Osteoblast (primary cell): ENCODE measurements around the gene HDAC9. TPM values are rescaled to one million over a fixed set of nuclear protein-coding genes. Genes with fewer than 3 reads are reported as not detected.

Experiments used
- DNase-seq: peaks from one replicate; pipeline ENCODE4 v3.0.0; 2011; ENCODE audit warnings: low spot score, mixed read lengths; ENCODE audit not compliant: insufficient read length; ENCODE audit errors: missing footprints
- H2AFZ ChIP-seq: 2 replicates; pipeline ENCODE4 v1.6.0; 2011; ENCODE audit warnings: mild to moderate bottlenecking, low read length
- H3K27ac ChIP-seq: 2 replicates; pipeline ENCODE4 v1.5.1; 2011; ENCODE audit warnings: mild to moderate bottlenecking, low read depth, low read length, moderate library complexity
- H3K27me3 ChIP-seq: 2 replicates; pipeline ENCODE4 v1.6.0; 2012; ENCODE audit warnings: mild to moderate bottlenecking, control low read depth, inconsistent platforms, low read length, moderate library complexity; ENCODE audit not compliant: insufficient read depth
- H3K36me3 ChIP-seq: 2 replicates; pipeline ENCODE4 v1.5.1; 2011; ENCODE audit warnings: mild to moderate bottlenecking, low read length, control low read depth, moderate library complexity; ENCODE audit not compliant: insufficient read depth
- H3K4me1 ChIP-seq: 2 replicates; pipeline ENCODE4 v1.5.1; 2011; ENCODE audit warnings: mild to moderate bottlenecking, low read length, control low read depth, moderate library complexity; ENCODE audit not compliant: insufficient read depth
- H3K4me2 ChIP-seq: 2 replicates; pipeline ENCODE4 v1.6.0; 2011; ENCODE audit warnings: mild to moderate bottlenecking, low read length; ENCODE audit not compliant: insufficient read depth
- H3K4me3 ChIP-seq: fragments of 200-600 bp; sonication (generic); 3 replicates; pipeline ENCODE4 v1.5.1; 2012; ENCODE audit warnings: mild to moderate bottlenecking, low read length, inconsistent platforms; ENCODE audit not compliant: insufficient read depth
- H3K79me2 ChIP-seq: 2 replicates; pipeline ENCODE4 v1.6.0; 2012; ENCODE audit warnings: mild to moderate bottlenecking, low read length, control low read depth, inconsistent platforms; ENCODE audit not compliant: insufficient read depth
- H3K9me3 ChIP-seq: 2 replicates; pipeline ENCODE4 v1.5.1; 2011; ENCODE audit warnings: low read depth, low read length, control low read depth
- H4K20me1 ChIP-seq: 2 replicates; pipeline ENCODE4 v1.6.0; 2012; ENCODE audit warnings: mild to moderate bottlenecking, low read length, control low read depth; ENCODE audit not compliant: insufficient read depth
- total RNA-seq: library from RNA; depleted of rRNA; stranded (reverse); fragments of >200 nt; gene quantifications from 2 replicates; pipeline ENCODE4 v1.2.3, GENCODE V29; 2012
- TF ChIP-seq, protein P1 (sequence below): IDR thresholded peaks from 2 replicates; pipeline ENCODE4 v1.5.1; 2011; ENCODE audit warnings: mild to moderate bottlenecking, low read depth, low read length, moderate library complexity; ENCODE audit errors: extremely low read depth

Gene HDAC9
- total RNA-seq, 1 donor: 21.7 TPM

- H3K4me1 ChIP-seq: peaks cover 17% of the 10 kb centered on the region
- H3K4me2 ChIP-seq: peak overlapping the region; percentile 31
- H2AFZ ChIP-seq: no peak overlapping the region
- H4K20me1 ChIP-seq: no peaks in the 10 kb centered on the region
- H3K36me3 ChIP-seq: no peaks in the 10 kb centered on the region
- H3K79me2 ChIP-seq: no peaks in the 10 kb centered on the region
- no peak overlapping the region for H3K4me3 ChIP-seq
- no peak overlapping the region for H3K27ac ChIP-seq
- TF ChIP-seq, protein P1, sequence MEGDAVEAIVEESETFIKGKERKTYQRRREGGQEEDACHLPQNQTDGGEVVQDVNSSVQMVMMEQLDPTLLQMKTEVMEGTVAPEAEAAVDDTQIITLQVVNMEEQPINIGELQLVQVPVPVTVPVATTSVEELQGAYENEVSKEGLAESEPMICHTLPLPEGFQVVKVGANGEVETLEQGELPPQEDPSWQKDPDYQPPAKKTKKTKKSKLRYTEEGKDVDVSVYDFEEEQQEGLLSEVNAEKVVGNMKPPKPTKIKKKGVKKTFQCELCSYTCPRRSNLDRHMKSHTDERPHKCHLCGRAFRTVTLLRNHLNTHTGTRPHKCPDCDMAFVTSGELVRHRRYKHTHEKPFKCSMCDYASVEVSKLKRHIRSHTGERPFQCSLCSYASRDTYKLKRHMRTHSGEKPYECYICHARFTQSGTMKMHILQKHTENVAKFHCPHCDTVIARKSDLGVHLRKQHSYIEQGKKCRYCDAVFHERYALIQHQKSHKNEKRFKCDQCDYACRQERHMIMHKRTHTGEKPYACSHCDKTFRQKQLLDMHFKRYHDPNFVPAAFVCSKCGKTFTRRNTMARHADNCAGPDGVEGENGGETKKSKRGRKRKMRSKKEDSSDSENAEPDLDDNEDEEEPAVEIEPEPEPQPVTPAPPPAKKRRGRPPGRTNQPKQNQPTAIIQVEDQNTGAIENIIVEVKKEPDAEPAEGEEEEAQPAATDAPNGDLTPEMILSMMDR: no peak
- no peak for DNase-seq
- no peaks in the 10 kb centered on the region for H3K27me3 ChIP-seq
- no peaks in the 10 kb centered on the region for H3K9me3 ChIP-seq
Observed at GRCh38 chr7:18828994-18829857, 333.7 kb downstream of the HDAC9 start.

DNA sequence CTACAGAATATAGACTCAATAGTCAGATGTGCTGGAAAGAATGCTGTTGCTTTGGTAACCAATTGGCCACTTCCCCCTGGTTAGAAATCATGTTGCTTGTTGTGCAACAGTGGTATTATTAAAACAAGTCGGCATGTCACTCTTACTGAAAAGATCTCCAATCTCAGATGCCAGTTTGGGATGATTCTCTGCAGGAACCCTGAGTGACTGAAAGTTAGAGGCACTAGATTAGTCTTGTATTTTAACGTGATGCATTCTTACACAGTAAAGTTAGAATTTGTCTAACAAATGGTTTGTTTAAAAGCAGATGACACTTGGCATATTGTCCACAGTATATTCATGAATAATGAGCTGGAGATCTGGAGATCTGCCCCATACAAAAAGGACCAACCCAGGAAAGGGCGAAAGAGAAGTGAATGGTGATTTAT lies 334.3 kb downstream of the HDAC9 start:
- Histone ChIP-seq H4K20me1 (no peaks in the 10 kb centered on the region), H3K4me2 (peak overlapping the region; percentile 31), H3K27ac (no peak overlapping the region), H3K9me3 (no peaks in the 10 kb centered on the region), H3K4me1 (peaks cover 17% of the 10 kb centered on the region), H2AFZ (peak overlapping the region; percentile 25), H3K79me2 (no peaks in the 10 kb centered on the region), H3K4me3 (no peak overlapping the region), H3K27me3 (no peaks in the 10 kb centered on the region), H3K36me3 (no peaks in the 10 kb centered on the region)
- DNase-seq: peak; percentile 3
- TF ChIP-seq, protein P1: no peak

GRCh38 chr7:18831419-18831818 lies 335.9 kb downstream of the HDAC9 start:
- H3K27ac ChIP-seq: no peak overlapping the region
- TF ChIP-seq, protein P1: no peak
- no peaks in the 10 kb centered on the region for H3K9me3 ChIP-seq
- H3K4me1 ChIP-seq: peaks cover 12% of the 10 kb centered on the region
- no peaks in the 10 kb centered on the region for H3K79me2 ChIP-seq
- H3K4me3 ChIP-seq: no peak overlapping the region
- DNase-seq: no peak
- no peaks in the 10 kb centered on the region for H3K27me3 ChIP-seq
- no peak overlapping the region for H2AFZ ChIP-seq
- H4K20me1 ChIP-seq: no peaks in the 10 kb centered on the region
- no peaks in the 10 kb centered on the region for H3K36me3 ChIP-seq
- H3K4me2 ChIP-seq: no peak overlapping the region

- H3K4me3 ChIP-seq: no peak overlapping the region
- DNase-seq: no peak
- peaks cover 12% of the 10 kb centered on the region for H3K4me1 ChIP-seq
- H3K4me2 ChIP-seq: no peak overlapping the region
- no peaks in the 10 kb centered on the region for H3K79me2 ChIP-seq
- no peak overlapping the region for H2AFZ ChIP-seq
- no peaks in the 10 kb centered on the region for H3K27me3 ChIP-seq
- H3K36me3 ChIP-seq: no peaks in the 10 kb centered on the region
- H3K9me3 ChIP-seq: no peaks in the 10 kb centered on the region
- no peak overlapping the region for H3K27ac ChIP-seq
- H4K20me1 ChIP-seq: no peaks in the 10 kb centered on the region
- TF ChIP-seq, protein P1: no peak
Observed at GRCh38 chr7:18831943-18832342, 336.4 kb downstream of the HDAC9 start.
